HepG2 (cell line): ENCODE measurements around the gene ADAMTS18. TPM values are rescaled to one million over a fixed set of nuclear protein-coding genes. Genes with fewer than 3 reads are reported as not detected.

Experiments
- BCLAF1 ChIP-seq: fragments of 450-650 bp; IDR thresholded peaks from 2 replicates; pipeline ENCODE4 v1.6.1; 2017; ENCODE audit warnings: mild to moderate bottlenecking
- BORCS8-MEF2B ChIP-seq: sonication (generic); formaldehyde crosslinking; IDR thresholded peaks from 2 replicates; pipeline ENCODE4 v1.8.0; 2022; ENCODE audit warnings: mild to moderate bottlenecking, missing genetic modification reagents
- FOXP1 ChIP-seq, 2 experiments: fragments of 450-650 bp in 1 of 2; IDR thresholded peaks; 2 replicates each; pipeline ENCODE4 v1.6.1; 2017 to 2018; ENCODE audit warnings: antibody characterized with exemption in 1 of 2
- GATAD2A ChIP-seq: IDR thresholded peaks from 2 replicates; pipeline ENCODE4 v1.6.1; 2016
- HES4 ChIP-seq: sonication (generic); formaldehyde crosslinking; IDR thresholded peaks from 2 replicates; pipeline ENCODE4 v1.9.0; 2021; ENCODE audit warnings: mild to moderate bottlenecking, missing genetic modification reagents, borderline replicate concordance
- RERE ChIP-seq: IDR thresholded peaks from 2 replicates; pipeline ENCODE4 v1.6.1; 2016; ENCODE audit warnings: low read depth, missing genetic modification reagents, missing compliant biosample characterization
- TFAP4 ChIP-seq: sonication (generic); IDR thresholded peaks from 2 replicates; pipeline ENCODE4 v1.6.1; 2016; ENCODE audit warnings: low read depth, borderline replicate concordance
- ZNF24 ChIP-seq: fragments of 450-650 bp; IDR thresholded peaks from 2 replicates; pipeline ENCODE4 v1.6.1; 2017; ENCODE audit warnings: antibody characterized with exemption, mild to moderate bottlenecking
- ZNF281 ChIP-seq: sonication (generic); formaldehyde crosslinking; IDR thresholded peaks from 2 replicates; pipeline ENCODE4 v1.4.0; 2020; ENCODE audit warnings: missing genetic modification reagents, borderline replicate concordance
- ZNF598 ChIP-seq: sonication (generic); formaldehyde crosslinking; IDR thresholded peaks from 2 replicates; pipeline ENCODE4 v1.5.1; 2020; ENCODE audit warnings: mild to moderate bottlenecking, missing genetic modification reagents, borderline replicate concordance
- ZNF766 ChIP-seq: sonication (generic); formaldehyde crosslinking; IDR thresholded peaks from 2 replicates; pipeline ENCODE4 v1.5.0; 2020; ENCODE audit warnings: missing genetic modification reagents, borderline replicate concordance
- ZNF776 ChIP-seq: sonication (generic); formaldehyde crosslinking; IDR thresholded peaks from 2 replicates; pipeline ENCODE4 v1.4.0; 2020; ENCODE audit warnings: mild to moderate bottlenecking, missing genetic modification reagents
- polyA plus RNA-seq, 8 experiments: library from polyadenylated mRNA; depleted of rRNA in 3 of 8; stranded (reverse) in 7 of 8; unstranded in 1 of 8; fragments of >200 nt; fragmentation: Illumina TruSeq in 4 of 8; extraction: Trizol in 4 of 8; gene quantifications; 2 replicates each; pipeline versions ENCODE4 v1.2.1 to v1.2.3, GENCODE V29; 2011 to 2016; ENCODE audit warnings: low read depth in 4 of 8, missing spikeins in 1 of 8, mixed read lengths in 1 of 8; ENCODE audit not compliant: insufficient read depth in 1 of 8
- total RNA-seq, 5 experiments: library from RNA; depleted of rRNA; stranded (reverse); fragments of >200 nt; fragmentation: Illumina TruSeq; extraction: Trizol; gene quantifications; 2 replicates each; pipeline ENCODE4 v1.2.3, GENCODE V29; 2016; ENCODE audit warnings: low read depth in 1 of 5

Gene ADAMTS18
- total and polyA plus RNA-seq, 2 of the 13 experiments (the other 11 are each of a cell fraction or from before 2014, with no cell fraction given) = 0.01 TPM; not detected in 1

GRCh38 chr16:77236063-77236511 is 198.7 kb downstream of the ADAMTS18 start (continued):
- no peak; the same call in 1 of the 2 replicates for TF ChIP-seq ZNF281 (CRISPR knock-in tag)
- peak; percentile 60 for TF ChIP-seq GATAD2A (CRISPR knock-in tag)
- no peak for TF ChIP-seq BCLAF1
- TF ChIP-seq RERE (CRISPR knock-in tag) = no peak
- peak; percentile 62; the same call in 1 of the 2 replicates for TF ChIP-seq ZNF598 (CRISPR knock-in tag)
- peak; percentile 73; the same call in 1 of the 2 replicates for TF ChIP-seq ZNF766 (CRISPR knock-in tag)
- peak; percentile 89 for TF ChIP-seq BORCS8-MEF2B (CRISPR knock-in tag)
- no peak for TF ChIP-seq FOXP1 (IDR thresholded peaks at IDR 0.05)
- no peak for TF ChIP-seq FOXP1 (CRISPR knock-in tag; IDR thresholded peaks at IDR 0.05)
- no peak for TF ChIP-seq HES4 (CRISPR knock-in tag)
- peak; percentile 77; the same call in 1 of the 2 replicates for TF ChIP-seq ZNF776 (CRISPR knock-in tag)
- no peak for TF ChIP-seq TFAP4
- TF ChIP-seq ZNF24 = no peak
